Urinary bladder (tissue), 4 donors: ENCODE results near the gene SCMH1. TPM values are rescaled to one million over a fixed set of nuclear protein-coding genes. Genes with fewer than 3 reads are reported as not detected.

ENCODE experiments used
- DNase-seq: peaks from one replicate; pipeline ENCODE4 v3.0.0-alpha.2; 2015; ENCODE audit errors: extremely low spot score
- H3K27ac ChIP-seq: one replicate; pipeline ENCODE4 v1.5.1; 2013; ENCODE audit warnings: low read depth, mild to moderate bottlenecking, moderate library complexity
- H3K36me3 ChIP-seq: one replicate; pipeline ENCODE4 v1.6.1; 2013; ENCODE audit warnings: mild to moderate bottlenecking, moderate library complexity; ENCODE audit not compliant: insufficient read depth
- H3K4me1 ChIP-seq: one replicate; pipeline ENCODE4 v1.6.1; 2013; ENCODE audit warnings: mild to moderate bottlenecking, moderate library complexity; ENCODE audit not compliant: insufficient read depth
- H3K4me3 ChIP-seq: one replicate; pipeline ENCODE4 v1.5.1; 2013; ENCODE audit warnings: low read depth, low read length
- WGBS: extraction: QIAGEN DNeasy Blood & Tissue Kit; methylation state at CpG from one replicate; pipeline ENCODE4 v1.1.7; 2013; 5-methylcytosine and 5-hydroxymethylcytosine counted together
- polyA plus RNA-seq: library from polyadenylated mRNA; stranded (reverse); fragments of 200-250 nt; gene quantifications from one replicate; pipeline ENCODE4 v1.2.3, GENCODE V29; 2013
- total RNA-seq: library from RNA; depleted of rRNA; stranded (reverse); fragments of >200 nt; gene quantifications from one replicate; pipeline ENCODE4 v1.2.3, GENCODE V29; 2014
- donor health status: healthy with polysubstance abuse.
- donor health status: healthy.

Gene SCMH1
- total and polyA plus RNA-seq, 2 donors, result 46.8 to 59.8 TPM

GRCh38 chr1:40985875-40986274 is 256.2 kb downstream of the SCMH1 start:
- peaks cover 5% of the 10 kb centered on the region for H3K36me3 ChIP-seq
- H3K4me1 ChIP-seq, result peaks cover 3% of the 10 kb centered on the region
- DNase-seq, result no peak
- 81% methylated on average over 3 of the region's 3 CpGs for WGBS
- no peak overlapping the region for H3K27ac ChIP-seq
- no peak overlapping the region for H3K4me3 ChIP-seq

GRCh38 chr1:40985161-40985560 is 256.9 kb downstream of the SCMH1 start:
- WGBS, result 56% methylated on average over 5 of the region's 5 CpGs
- H3K27ac ChIP-seq, result no peak overlapping the region
- no peak overlapping the region for H3K4me3 ChIP-seq
- peaks cover 3% of the 10 kb centered on the region for H3K4me1 ChIP-seq
- DNase-seq, result no peak
- H3K36me3 ChIP-seq, result peaks cover 5% of the 10 kb centered on the region

GRCh38 chr1:40984531-40984930 is 257.6 kb downstream of the SCMH1 start:
- Histone ChIP-seq H3K4me3 (no peak overlapping the region), H3K36me3 (peaks cover 4% of the 10 kb centered on the region), H3K4me1 (peaks cover 3% of the 10 kb centered on the region), H3K27ac (no peak overlapping the region)
- WGBS, result 95% methylated on average over 4 of the region's 4 CpGs
- no peak for DNase-seq

- H3K36me3 ChIP-seq, result peaks cover 3% of the 10 kb centered on the region
- peaks cover 4% of the 10 kb centered on the region for H3K4me1 ChIP-seq
- no peak overlapping the region for H3K4me3 ChIP-seq
- DNase-seq, result no peak
- 70% methylated on average over 2 of the region's 2 CpGs for WGBS
- H3K27ac ChIP-seq, result no peak overlapping the region
These were observed 258.0 kb downstream of the SCMH1 start for GRCh38 chr1:40984066-40984465.

GRCh38 chr1:40983286-40983685 is 258.8 kb downstream of the SCMH1 start:
- no peak overlapping the region for H3K27ac ChIP-seq
- no peaks in the 10 kb centered on the region for H3K36me3 ChIP-seq
- no peak overlapping the region for H3K4me3 ChIP-seq
- H3K4me1 ChIP-seq, result peaks cover 5% of the 10 kb centered on the region
- DNase-seq, result no peak
- WGBS, result 44% methylated on average over 1 of the region's 1 CpG

- H3K4me1 ChIP-seq, result peaks cover 5% of the 10 kb centered on the region
- WGBS, result 34% methylated on average over 1 of the region's 1 CpG
- no peaks in the 10 kb centered on the region for H3K36me3 ChIP-seq
- DNase-seq, result no peak
- H3K27ac ChIP-seq, result no peak overlapping the region
- no peak overlapping the region for H3K4me3 ChIP-seq
These were observed 259.4 kb downstream of the SCMH1 start for GRCh38 chr1:40982721-40983120.

GRCh38 chr1:40981691-40982448 is 260.2 kb downstream of the SCMH1 start:
- H3K36me3 ChIP-seq, result no peaks in the 10 kb centered on the region
- peak overlapping the region; percentile 45 for H3K27ac ChIP-seq
- no peak overlapping the region for H3K4me3 ChIP-seq
- peaks cover 5% of the 10 kb centered on the region for H3K4me1 ChIP-seq
- DNase-seq, result no peak
- 24% methylated on average over 14 of the region's 14 CpGs for WGBS

GRCh38 chr1:40980453-40981121 is 261.5 kb downstream of the SCMH1 start:
- Histone ChIP-seq H3K4me1 (peaks cover 5% of the 10 kb centered on the region), H3K27ac (no peak overlapping the region), H3K4me3 (peak overlapping the region; percentile 65), H3K36me3 (no peaks in the 10 kb centered on the region)
- WGBS, result 20% methylated on average over 27 of the region's 27 CpGs
- DNase-seq, result no peak

- WGBS, result under 1% methylated on average over 50 of the region's 50 CpGs
- peak overlapping the region; percentile 65 for H3K4me3 ChIP-seq
- peaks cover 5% of the 10 kb centered on the region for H3K4me1 ChIP-seq
- no peak for DNase-seq
- no peak overlapping the region for H3K27ac ChIP-seq
- no peaks in the 10 kb centered on the region for H3K36me3 ChIP-seq
These were observed 262.0 kb downstream of the SCMH1 start for GRCh38 chr1:40980068-40980452.

- peak within 1 kb of the TSS; percentile 84 for H3K27ac ChIP-seq
- peak within 1 kb of the TSS; percentile 65 for H3K4me3 ChIP-seq
- under 1% methylated on average over 96 of the region's 96 CpGs for WGBS
- peaks cover 5% of the 10 kb centered on the region for H3K4me1 ChIP-seq
- no peaks in the 10 kb centered on the region for H3K36me3 ChIP-seq
- peak; percentile 84 for DNase-seq
These were observed 262.7 kb downstream of the SCMH1 start, which contains the start of gene CTPS1 for GRCh38 chr1:40979241-40980067. Gene CTPS1, plus strand, starts transcription at chr1:40979696. Its CDS starts 3,595 bp downstream, at chr1:40983291.

GRCh38 chr1:40978886-40979240 is 263.2 kb downstream of the SCMH1 start:
- no peaks in the 10 kb centered on the region for H3K36me3 ChIP-seq
- DNase-seq, result no peak
- 29% methylated on average over 17 of the region's 17 CpGs for WGBS
- peak overlapping the region; percentile 65 for H3K4me3 ChIP-seq
- peaks cover 5% of the 10 kb centered on the region for H3K4me1 ChIP-seq
- H3K27ac ChIP-seq, result peak overlapping the region; percentile 84

GRCh38 chr1:40977716-40978115 is 264.4 kb downstream of the SCMH1 start:
- Histone ChIP-seq H3K4me3 (no peak overlapping the region), H3K4me1 (peaks cover 5% of the 10 kb centered on the region), H3K27ac (no peak overlapping the region), H3K36me3 (no peaks in the 10 kb centered on the region)
- WGBS, result 100% methylated on average over 1 of the region's 1 CpG
- no peak for DNase-seq
